ENCODE data around the gene FXYD3. TPM values are rescaled to one million over a fixed set of nuclear protein-coding genes. Genes with fewer than 3 reads are reported as not detected.

FXYD3 gene
- total and polyA plus RNA-seq, 7 experiments from 2014 or later: not detected

DNA sequence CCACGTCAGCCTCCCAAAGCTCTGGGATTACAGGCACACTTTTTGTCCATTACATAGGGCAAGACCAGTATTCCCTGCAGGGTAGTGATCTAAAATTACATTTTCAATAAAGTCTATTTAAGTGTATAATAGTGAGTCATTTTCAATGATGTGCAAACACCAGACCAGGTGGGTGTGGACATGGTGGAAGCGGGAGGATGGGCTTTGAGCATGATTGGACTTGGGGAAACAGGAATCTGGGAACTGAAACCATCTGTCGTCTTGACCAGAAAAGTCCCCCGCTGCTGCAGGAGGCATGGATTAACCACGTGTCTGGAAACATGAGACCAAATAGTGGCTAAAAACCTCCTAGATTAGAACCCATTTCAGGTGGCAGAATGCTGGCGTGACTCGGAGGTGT, 4.9 kb downstream of the FXYD3 start:
- no peak for ATAC-seq
- CTCF ChIA-PET: no interaction called here

DNA sequence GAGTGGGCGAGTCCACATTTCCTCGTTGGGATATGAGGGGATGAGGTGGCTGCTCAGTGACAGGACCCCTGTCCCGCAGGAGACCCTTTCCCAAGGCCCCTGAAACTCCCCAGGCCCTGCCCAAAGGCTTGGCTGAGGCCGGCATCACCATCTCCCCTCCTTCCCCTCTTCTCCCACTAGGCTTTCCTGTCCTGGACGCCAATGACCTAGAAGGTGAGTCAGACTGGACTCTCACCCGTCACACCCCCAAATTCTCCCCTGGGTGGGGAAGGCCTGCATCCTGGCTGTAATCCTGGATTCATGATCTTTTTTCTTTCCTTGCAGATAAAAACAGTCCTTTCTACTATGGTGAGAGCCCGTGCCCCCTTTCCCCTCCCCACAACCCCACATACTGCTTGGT, 5.3 kb downstream of the FXYD3 start:
- no peak overlapping the region for H3K27ac ChIP-seq (ENCODE audit: low read depth, low read length)
- ChIA-PET POLR2A (no interaction called here), CTCF (no interaction called here)
- Mint-ChIP-seq H3K27me3 (peaks cover 0 to 6% (median 0%) of the 10 kb centered on the region in 5 donors), H3K9me3 (peaks cover 0 to 3% (median 0%) of the 10 kb centered on the region in 11 donors), H3K36me3 (no peaks in the 10 kb centered on the region), H3K27ac (no peak overlapping the region), H3K4me1 (peaks cover 12 to 17% (median 14%) of the 10 kb centered on the region in 7 donors), H3K4me3 (no peak overlapping the region)
- H3K4me3 ChIP-seq (ENCODE audit: low read length): no peak overlapping the region
- ATAC-seq (no peak), DNase-seq (no peak)
- intact Hi-C loops (cut with micrococcal nuclease): no loop called here
- no peaks in the 10 kb centered on the region for H3K27me3 ChIP-seq (ENCODE audit: control insufficient read depth in 2 of 2, insufficient read depth in 2 of 2, low read length in 2 of 2)
- H3K36me3 ChIP-seq (ENCODE audit: control insufficient read depth in 2 of 3, insufficient read depth in 3 of 3, low read length in 3 of 3): no peaks in the 10 kb centered on the region
- H3K4me1 ChIP-seq (ENCODE audit: control insufficient read depth in 2 of 2, insufficient read depth in 2 of 2, low read length in 2 of 2): peaks cover 3 to 11% of the 10 kb centered on the region in 2 donors
- H3K9me3 ChIP-seq (ENCODE audit: control insufficient read depth in 2 of 3, low read length in 3 of 3): no peaks in the 10 kb centered on the region

More for the DNA sequence above, 4.9 kb downstream of the FXYD3 start:
- POLR2A ChIA-PET: no interaction called here
- Mint-ChIP-seq H3K27ac (no peak overlapping the region), H3K4me3 (no peak overlapping the region), H3K27me3 (peaks cover 0 to 8% (median 0%) of the 10 kb centered on the region in 5 donors), H3K4me1 (peaks cover 12 to 16% (median 14%) of the 10 kb centered on the region in 7 donors), H3K9me3 (peaks cover 0 to under 1% (median 0%) of the 10 kb centered on the region in 11 donors), H3K36me3 (no peaks in the 10 kb centered on the region)
- Histone ChIP-seq H3K4me1 (ENCODE audit: control insufficient read depth in 2 of 2, insufficient read depth in 2 of 2, low read length in 2 of 2) (peaks cover 3 to 11% of the 10 kb centered on the region in 2 donors), H3K36me3 (ENCODE audit: control insufficient read depth in 2 of 3, insufficient read depth in 3 of 3, low read length in 3 of 3) (no peaks in the 10 kb centered on the region), H3K27me3 (ENCODE audit: control insufficient read depth in 2 of 2, insufficient read depth in 2 of 2, low read length in 2 of 2) (no peaks in the 10 kb centered on the region), H3K9me3 (ENCODE audit: control insufficient read depth in 2 of 3, low read length in 3 of 3) (no peaks in the 10 kb centered on the region), H3K27ac (ENCODE audit: low read depth, low read length) (no peak overlapping the region), H3K4me3 (ENCODE audit: low read length) (no peak overlapping the region)
- DNase-seq: no peak
- intact Hi-C loops (cut with micrococcal nuclease): no loop called here

DNA sequence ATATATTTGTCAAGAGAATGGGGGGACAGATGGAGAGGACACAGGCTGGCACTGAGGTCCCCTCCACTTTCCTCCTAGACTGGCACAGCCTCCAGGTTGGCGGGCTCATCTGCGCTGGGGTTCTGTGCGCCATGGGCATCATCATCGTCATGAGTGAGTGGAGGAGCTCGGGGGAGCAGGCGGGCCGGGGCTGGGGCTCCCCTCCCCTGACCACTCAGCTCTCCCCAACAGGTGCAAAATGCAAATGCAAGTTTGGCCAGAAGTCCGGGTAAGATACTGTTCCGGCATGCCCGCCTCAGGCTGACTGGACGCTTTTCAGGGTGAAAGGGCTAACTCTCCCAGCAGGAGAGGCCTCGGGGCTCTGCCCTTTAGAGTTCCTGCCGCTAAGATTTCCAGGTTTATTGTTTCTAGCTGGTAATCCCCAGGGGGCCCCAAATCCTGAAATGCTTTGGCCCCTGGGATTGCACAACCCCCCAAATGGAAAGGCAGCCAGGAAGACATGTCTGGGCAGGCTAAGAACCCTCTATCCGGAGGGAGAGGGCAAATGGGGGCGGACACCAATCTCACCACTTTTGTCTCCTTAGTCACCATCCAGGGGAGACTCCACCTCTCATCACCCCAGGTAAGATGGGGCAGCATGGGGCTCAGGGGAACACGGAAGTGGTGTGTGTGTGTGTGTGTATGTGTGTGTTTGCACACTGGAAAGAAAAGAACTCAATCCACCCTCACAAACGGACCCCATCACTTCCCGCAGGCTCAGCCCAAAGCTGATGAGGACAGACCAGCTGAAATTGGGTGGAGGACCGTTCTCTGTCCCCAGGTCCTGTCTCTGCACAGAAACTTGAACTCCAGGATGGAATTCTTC, 7.3 kb downstream of the FXYD3 start:
- Histone ChIP-seq H3K27me3 (ENCODE audit: control insufficient read depth in 2 of 2, insufficient read depth in 2 of 2, low read length in 2 of 2) (no peaks in the 10 kb centered on the region), H3K9me3 (ENCODE audit: control insufficient read depth in 2 of 3, low read length in 3 of 3) (no peaks in the 10 kb centered on the region), H3K27ac (ENCODE audit: low read depth, low read length) (no peak overlapping the region), H3K4me1 (ENCODE audit: control insufficient read depth in 2 of 2, insufficient read depth in 2 of 2, low read length in 2 of 2) (peaks cover 3 to 11% of the 10 kb centered on the region in 2 donors), H3K4me3 (ENCODE audit: low read length) (no peak overlapping the region), H3K36me3 (ENCODE audit: control insufficient read depth in 2 of 3, insufficient read depth in 3 of 3, low read length in 3 of 3) (no peaks in the 10 kb centered on the region)
- H3K27me3 Mint-ChIP-seq: no peaks in the 10 kb centered on the region
- ATAC-seq: no peak
- peaks cover 12 to 17% (median 14%) of the 10 kb centered on the region in 7 donors for H3K4me1 Mint-ChIP-seq
- H3K4me3 Mint-ChIP-seq: no peak overlapping the region
- DNase-seq: no peak
- intact Hi-C loops (cut with micrococcal nuclease): no loop called here
- peaks cover 0 to 3% (median 0%) of the 10 kb centered on the region in 11 donors for H3K9me3 Mint-ChIP-seq
- ChIA-PET CTCF (no interaction called here), POLR2A (interaction anchor here (0.6 to 1.0 kb wide), 2 partner anchors 19 to 23 kb away, joined by 3 to 6 read pairs; no protein-coding TSS in a partner anchor)
- H3K27ac Mint-ChIP-seq: peak overlapping the region in 1 of 9 donors; percentile 91
- no peaks in the 10 kb centered on the region for H3K36me3 Mint-ChIP-seq

DNA sequence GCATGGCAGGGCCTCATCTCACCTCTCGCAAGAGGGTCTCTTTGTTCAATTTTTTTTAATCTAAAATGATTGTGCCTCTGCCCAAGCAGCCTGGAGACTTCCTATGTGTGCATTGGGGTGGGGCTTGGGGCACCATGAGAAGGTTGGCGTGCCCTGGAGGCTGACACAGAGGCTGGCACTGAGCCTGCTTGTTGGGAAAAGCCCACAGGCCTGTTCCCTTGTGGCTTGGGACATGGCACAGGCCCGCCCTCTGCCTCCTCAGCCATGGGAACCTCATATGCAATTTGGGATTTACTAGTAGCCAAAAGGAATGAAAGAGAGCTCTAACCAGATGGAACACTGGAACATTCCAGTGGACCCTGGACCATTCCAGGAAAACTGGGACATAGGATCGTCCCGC, 8.0 kb downstream of the FXYD3 start:
- no peak overlapping the region for H3K27ac ChIP-seq (ENCODE audit: low read depth, low read length)
- ATAC-seq (no peak), DNase-seq (no peak)
- H3K4me1 ChIP-seq (ENCODE audit: control insufficient read depth in 2 of 2, insufficient read depth in 2 of 2, low read length in 2 of 2): peaks cover 3 to 11% of the 10 kb centered on the region in 2 donors
- no peak overlapping the region for H3K4me3 ChIP-seq (ENCODE audit: low read length)
- H3K36me3 ChIP-seq (ENCODE audit: control insufficient read depth in 2 of 3, insufficient read depth in 3 of 3, low read length in 3 of 3): no peaks in the 10 kb centered on the region
- H3K4me1 Mint-ChIP-seq: peaks cover 12 to 17% (median 14%) of the 10 kb centered on the region in 7 donors
- no peaks in the 10 kb centered on the region for H3K9me3 ChIP-seq (ENCODE audit: control insufficient read depth in 2 of 3, low read length in 3 of 3)
- ChIA-PET CTCF (no interaction called here), POLR2A (interaction anchor here (1.0 kb wide), 1 partner anchor 18 kb away, joined by 3 read pairs; no protein-coding TSS in a partner anchor)
- no peaks in the 10 kb centered on the region for H3K27me3 ChIP-seq (ENCODE audit: control insufficient read depth in 2 of 2, insufficient read depth in 2 of 2, low read length in 2 of 2)
- H3K36me3 Mint-ChIP-seq: no peaks in the 10 kb centered on the region
- H3K27me3 Mint-ChIP-seq: no peaks in the 10 kb centered on the region
- intact Hi-C loops (cut with micrococcal nuclease): no loop called here
- H3K27ac Mint-ChIP-seq: peak overlapping the region in 6 of 9 donors; percentile 22 to 91 (median 88)
- peaks cover 0 to 3% (median 0%) of the 10 kb centered on the region in 11 donors for H3K9me3 Mint-ChIP-seq
- peak overlapping the region; percentile 77 to 91 (median 85) for H3K4me3 Mint-ChIP-seq

DNA sequence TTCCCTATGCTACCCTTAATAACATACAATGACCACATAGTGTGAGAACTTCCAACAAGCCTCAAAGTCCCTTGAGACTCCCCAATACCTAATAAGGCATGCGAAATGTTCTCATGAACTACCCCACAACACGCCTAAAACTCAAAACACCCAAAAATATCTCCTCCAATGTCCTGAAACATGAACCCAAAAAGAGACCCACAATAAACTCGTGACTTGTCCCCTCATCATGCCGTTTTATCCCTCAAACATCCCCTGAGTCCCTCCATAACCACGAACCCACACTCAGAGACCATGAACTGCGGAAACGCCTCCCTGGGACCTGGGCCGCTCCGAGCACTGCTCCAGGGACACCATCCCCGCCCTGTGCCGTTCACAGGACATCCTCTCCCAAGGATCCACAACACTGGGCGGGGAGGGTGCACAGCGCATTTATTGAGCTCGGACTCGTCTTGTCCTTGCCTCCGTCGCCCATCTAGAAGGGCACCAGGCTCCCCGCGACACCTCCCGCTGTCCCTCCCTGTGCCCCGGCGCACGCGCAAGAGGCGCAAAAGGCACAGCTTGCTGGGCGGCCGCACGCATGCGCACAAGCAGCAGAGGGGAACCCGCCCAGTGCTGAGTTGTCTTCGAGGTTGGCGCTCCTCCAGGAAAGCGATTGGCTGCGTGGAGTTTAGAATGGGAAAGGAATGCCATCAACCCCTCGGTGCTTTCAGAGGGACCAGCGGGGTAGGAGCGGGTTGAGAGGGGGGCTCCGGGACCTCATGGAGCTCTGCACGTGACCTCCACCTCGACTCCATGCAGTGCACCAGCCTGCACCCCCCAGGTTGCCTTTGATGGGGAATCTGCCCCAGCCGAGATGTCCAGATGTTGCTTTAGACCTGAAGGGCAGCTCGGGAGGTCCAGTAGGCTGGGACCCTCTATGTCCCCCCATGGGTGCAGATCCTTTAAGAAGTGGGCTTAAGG, 8.8 kb downstream of the FXYD3 start:
- no peaks in the 10 kb centered on the region for H3K27me3 ChIP-seq (ENCODE audit: control insufficient read depth in 2 of 2, insufficient read depth in 2 of 2, low read length in 2 of 2)
- peak overlapping the region; percentile 66 for H3K27ac ChIP-seq (ENCODE audit: low read depth, low read length)
- Mint-ChIP-seq H3K36me3 (no peaks in the 10 kb centered on the region), H3K27ac (peak overlapping the region; percentile 82 to 91 (median 88)), H3K4me3 (peak overlapping the region; percentile 77 to 91 (median 85)), H3K4me1 (peaks cover 12 to 17% (median 14%) of the 10 kb centered on the region in 7 donors), H3K9me3 (peaks cover 0 to 3% (median 0%) of the 10 kb centered on the region in 11 donors), H3K27me3 (no peaks in the 10 kb centered on the region)
- POLR2A ChIA-PET: interaction anchor here (0.5 to 1.3 kb wide), 9 partner anchors 8 to 132 kb away, joined by 3 to 12 read pairs (median 4); partner anchors contain the start of gene FXYD5
- ATAC-seq (peak; percentile 90), DNase-seq (peak; percentile 79 to 89 (median 85))
- H3K4me1 ChIP-seq (ENCODE audit: control insufficient read depth in 2 of 2, insufficient read depth in 2 of 2, low read length in 2 of 2): peaks cover 3 to 11% of the 10 kb centered on the region in 2 donors
- H3K4me3 ChIP-seq (ENCODE audit: low read length): peak overlapping the region; percentile 69
- no peaks in the 10 kb centered on the region for H3K9me3 ChIP-seq (ENCODE audit: control insufficient read depth in 2 of 3, low read length in 3 of 3)
- H3K36me3 ChIP-seq (ENCODE audit: control insufficient read depth in 2 of 3, insufficient read depth in 3 of 3, low read length in 3 of 3): no peaks in the 10 kb centered on the region
- CTCF ChIA-PET: interaction anchor here (1.1 to 1.8 kb wide), 3 partner anchors 18 to 93 kb away, joined by 3 to 8 read pairs (median 5); partner anchors contain the start of gene FXYD7
- intact Hi-C loops (cut with micrococcal nuclease): loop anchor here in 1 of 2 donors (1.0 kb wide), 1 partner anchor 17 kb away; no protein-coding TSS in a partner anchor

DNA sequence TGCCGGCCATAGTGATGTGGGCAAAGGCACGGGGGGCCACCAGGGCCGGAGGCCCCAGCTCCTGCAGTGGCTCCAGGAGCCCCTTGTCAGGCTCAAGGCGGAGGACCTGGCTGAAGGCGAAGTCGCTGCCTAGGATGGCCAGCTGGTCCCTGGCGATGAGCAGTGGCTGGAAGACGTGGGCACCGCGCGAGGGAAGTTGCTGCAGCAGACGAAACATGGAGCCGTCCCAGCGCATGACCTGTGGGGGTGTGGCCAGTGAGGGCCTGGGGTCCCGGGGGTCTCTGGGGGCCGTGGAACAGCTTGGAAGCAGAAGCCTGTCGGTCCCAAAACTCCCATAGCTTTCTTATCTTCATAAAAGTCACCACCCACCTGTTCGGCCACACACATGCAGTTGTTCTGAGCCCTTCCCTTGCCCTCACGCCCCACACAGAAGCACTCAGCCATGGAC, 9.7 kb downstream of the FXYD3 start:
- CTCF ChIA-PET: interaction anchor here (1.1 to 1.8 kb wide), 3 partner anchors 17 to 92 kb away, joined by 3 to 8 read pairs (median 5); partner anchors contain the start of gene FXYD7
- Histone ChIP-seq H3K27ac (ENCODE audit: low read depth, low read length) (no peak overlapping the region), H3K4me3 (ENCODE audit: low read length) (no peak overlapping the region), H3K36me3 (ENCODE audit: control insufficient read depth in 2 of 3, insufficient read depth in 3 of 3, low read length in 3 of 3) (no peaks in the 10 kb centered on the region), H3K4me1 (ENCODE audit: control insufficient read depth in 2 of 2, insufficient read depth in 2 of 2, low read length in 2 of 2) (peaks cover 3 to 11% of the 10 kb centered on the region in 2 donors), H3K27me3 (ENCODE audit: control insufficient read depth in 2 of 2, insufficient read depth in 2 of 2, low read length in 2 of 2) (no peaks in the 10 kb centered on the region), H3K9me3 (ENCODE audit: control insufficient read depth in 2 of 3, low read length in 3 of 3) (no peaks in the 10 kb centered on the region)
- Mint-ChIP-seq H3K27me3 (no peaks in the 10 kb centered on the region), H3K9me3 (peaks cover 0 to 3% (median 0%) of the 10 kb centered on the region in 11 donors), H3K36me3 (no peaks in the 10 kb centered on the region), H3K4me3 (peak overlapping the region in 6 of 10 donors; percentile 10 to 36 (median 27)), H3K4me1 (peaks cover 12 to 17% (median 14%) of the 10 kb centered on the region in 7 donors), H3K27ac (no peak overlapping the region)
- intact Hi-C loops (cut with micrococcal nuclease): no loop called here
- POLR2A ChIA-PET: interaction anchor here (0.5 to 1.3 kb wide), 8 partner anchors 9 to 131 kb away, joined by 3 to 12 read pairs (median 4); partner anchors contain the start of gene FXYD5
- DNase-seq: no peak
- no peak for ATAC-seq
